ENCODE data around the gene CARD10. TPM values are rescaled to one million over a fixed set of nuclear protein-coding genes. Genes with fewer than 3 reads are reported as not detected.

Gene CARD10
- total and polyA plus RNA-seq, 2 of the 13 experiments (the other 11 are each of a cell fraction or from before 2014, with no cell fraction given): 35.2 to 55.8 TPM

- TF ChIP-seq DRAP1 (CRISPR knock-in tag; IDR thresholded peaks at IDR 0.05): 0 out of 2 replicates have a peak, but pooled peaks have one; percentile 18
- TF ChIP-seq SOX6 (IDR thresholded peaks at IDR 0.05): no peak
- peak; percentile 57 for TF ChIP-seq SOX6 (CRISPR knock-in tag; IDR thresholded peaks at IDR 0.05)
- TF ChIP-seq ZGPAT (CRISPR knock-in tag; IDR thresholded peaks at IDR 0.05): 0 out of 2 replicates have a peak, but pooled peaks have one; percentile 55
- TF ChIP-seq MED1 (CRISPR knock-in tag; IDR thresholded peaks at IDR 0.05): peak; percentile 44
- no peak for TF ChIP-seq HCFC1 (IDR thresholded peaks at IDR 0.05; ENCODE audit: low read depth, low read length)
- TF ChIP-seq SAFB2 (CRISPR knock-in tag; IDR thresholded peaks at IDR 0.05; ENCODE audit: borderline replicate concordance, low read depth): 0 out of 2 replicates have a peak, but pooled peaks have one; percentile 24
- no peak for TF ChIP-seq ZNF503 (CRISPR knock-in tag; IDR thresholded peaks at IDR 0.05)
- TF ChIP-seq ZNF674 (CRISPR knock-in tag; IDR thresholded peaks at IDR 0.05; ENCODE audit: low read depth): peak; percentile 94; the same call in 1 of the 2 replicates
- TF ChIP-seq ARNT2 (CRISPR knock-in tag; IDR thresholded peaks at IDR 0.05; ENCODE audit: low read depth): peak; percentile 7; the same call in 1 of the 2 replicates
- peak; percentile 59; the same call in 1 of the 2 replicates for TF ChIP-seq HDAC2 (CRISPR knock-in tag; IDR thresholded peaks at IDR 0.05)
- TF ChIP-seq MTA3 (CRISPR knock-in tag; IDR thresholded peaks at IDR 0.05): no peak
- TF ChIP-seq FOXP4 (CRISPR knock-in tag; IDR thresholded peaks at IDR 0.05): 0 out of 2 replicates have a peak, but pooled peaks have one; percentile 7
- 0 out of 2 replicates have a peak, but pooled peaks have one; percentile 71 for TF ChIP-seq HIVEP1 (CRISPR knock-in tag; IDR thresholded peaks at IDR 0.05)
- peak; percentile 72 for TF ChIP-seq ZNF501 (CRISPR knock-in tag; IDR thresholded peaks at IDR 0.05)
- no peak for TF ChIP-seq MLX (CRISPR knock-in tag; IDR thresholded peaks at IDR 0.05)
- peak in 1 of 2 experiments; percentile 77; a peak in 1 of 4 replicates for TF ChIP-seq HMGXB4 (CRISPR knock-in tag; IDR thresholded peaks at IDR 0.05; ENCODE audit: borderline replicate concordance in 1 of 2, low read depth in 1 of 2)
- TF ChIP-seq IRF2 (CRISPR knock-in tag; IDR thresholded peaks at IDR 0.05): no peak
- peak; percentile 78 for TF ChIP-seq HDAC1 (CRISPR knock-in tag; IDR thresholded peaks at IDR 0.05)
- TF ChIP-seq THAP7 (CRISPR knock-in tag; IDR thresholded peaks at IDR 0.05): no peak
These were observed 40.8 kb upstream of the CARD10 start, which contains the start of gene CDC42EP1 (continued) for GRCh38 chr22:37559901-37560607.

Measured in HepG2 (cell line).